Neuronal stem cell (in vitro differentiated cells): ENCODE results near the gene AGO4.

ENCODE experiments used
- DNase-seq: peaks from one replicate; pipeline ENCODE4 v3.0.0-alpha.2; 2013; ENCODE audit warnings: low spot score
- H2AFZ ChIP-seq: one replicate; pipeline ENCODE4 v1.6.1; 2013; ENCODE audit warnings: mild to moderate bottlenecking, low read length, inconsistent platforms
- H2AK5ac ChIP-seq: 2 replicates; pipeline ENCODE4 v1.6.1; 2013; ENCODE audit warnings: low read depth, mild to moderate bottlenecking, inconsistent platforms, low read length, moderate library complexity, mixed read lengths
- H2BK120ac ChIP-seq: 2 replicates; pipeline ENCODE4 v1.6.1; 2013; ENCODE audit warnings: low read depth, mild to moderate bottlenecking, inconsistent platforms, low read length, moderate library complexity, mixed read lengths
- H2BK12ac ChIP-seq: one replicate; pipeline ENCODE4 v1.6.1; 2013; ENCODE audit warnings: low read length, inconsistent platforms
- H2BK15ac ChIP-seq: 2 replicates; pipeline ENCODE4 v1.6.1; 2013; ENCODE audit warnings: mild to moderate bottlenecking, low read length, inconsistent platforms, mixed read lengths
- H2BK5ac ChIP-seq: one replicate; pipeline ENCODE4 v1.6.1; 2013; ENCODE audit warnings: inconsistent platforms, mild to moderate bottlenecking, low read length, moderate library complexity
- H3K14ac ChIP-seq: one replicate; pipeline ENCODE4 v1.6.1; 2013; ENCODE audit warnings: low read length, inconsistent platforms
- H3K18ac ChIP-seq: 2 replicates; pipeline ENCODE4 v1.6.1; 2013; ENCODE audit warnings: low read length, inconsistent platforms
- H3K23ac ChIP-seq: 2 replicates; pipeline ENCODE4 v1.6.1; 2013; ENCODE audit warnings: low read depth, mild to moderate bottlenecking, mixed read lengths, low read length, inconsistent platforms; ENCODE audit not compliant: poor library complexity
- H3K27ac ChIP-seq: replicated peaks from 3 replicates; pipeline ENCODE4 v1.5.1; 2013; ENCODE audit warnings: low read length, inconsistent platforms
- H3K27me3 ChIP-seq, 3 experiments: 2 replicates each; pipeline ENCODE4 v1.6.1; 2013; ENCODE audit warnings: low read length in 3 of 3, mild to moderate bottlenecking in 2 of 3, inconsistent platforms in 1 of 3, low read depth in 1 of 3, mixed read lengths in 1 of 3, moderate library complexity in 1 of 3; ENCODE audit not compliant: control insufficient read depth in 3 of 3, insufficient read depth in 3 of 3
- H3K36me3 ChIP-seq, 2 donors: replicated peaks in 1 of 2; 2 replicates each; pipeline ENCODE4 v1.6.1; 2013; ENCODE audit warnings: low read length in 2 of 2; ENCODE audit not compliant: control insufficient read depth in 2 of 2, insufficient read depth in 2 of 2
- H3K4ac ChIP-seq: 2 replicates; pipeline ENCODE4 v1.6.1; 2013; ENCODE audit warnings: inconsistent platforms, mild to moderate bottlenecking, low read length, moderate library complexity
- H3K4me1 ChIP-seq, 2 donors: 1 replicate in 1 of 2; 2 replicates in 1 of 2; pipeline ENCODE4 v1.6.1; 2013; ENCODE audit warnings: low read length in 2 of 2, low read depth in 1 of 2; ENCODE audit not compliant: control insufficient read depth in 2 of 2, insufficient read depth in 1 of 2
- H3K4me2 ChIP-seq: one replicate; pipeline ENCODE4 v1.6.1; 2013; ENCODE audit warnings: mild to moderate bottlenecking, low read length, inconsistent platforms; ENCODE audit not compliant: insufficient read depth, poor library complexity, severe bottlenecking
- H3K4me3 ChIP-seq, 2 donors: 2 replicates each; pipeline ENCODE4 v1.5.1; 2013; ENCODE audit warnings: low read length in 2 of 2, mild to moderate bottlenecking in 2 of 2, inconsistent platforms in 1 of 2, moderate library complexity in 1 of 2
- H3K79me1 ChIP-seq: one replicate; pipeline ENCODE4 v1.6.1; 2013; ENCODE audit warnings: low read depth, mild to moderate bottlenecking, inconsistent platforms, low read length, moderate library complexity
- H3K9ac ChIP-seq: one replicate; pipeline ENCODE4 v1.6.1; 2013; ENCODE audit warnings: mild to moderate bottlenecking, low read depth, low read length, inconsistent platforms; ENCODE audit not compliant: poor library complexity
- H3K9me3 ChIP-seq, 2 donors: replicated peaks in 1 of 2; 2 replicates each; pipeline versions ENCODE3 to v1.6.1; 2013; ENCODE audit warnings: low read length in 2 of 2, mild to moderate bottlenecking in 2 of 2, inconsistent platforms in 1 of 2, low read depth in 1 of 2, mixed read lengths in 1 of 2, moderate library complexity in 1 of 2; ENCODE audit not compliant: control insufficient read depth in 2 of 2, insufficient read depth in 1 of 2
- H4K8ac ChIP-seq: one replicate; pipeline ENCODE4 v1.6.1; 2013; ENCODE audit warnings: low read depth, mild to moderate bottlenecking, inconsistent platforms, low read length, moderate library complexity
- H4K91ac ChIP-seq: one replicate; pipeline ENCODE4 v1.6.1; 2013; ENCODE audit warnings: low read length, low read depth, mild to moderate bottlenecking, inconsistent platforms; ENCODE audit not compliant: poor library complexity
- WGBS, 2 donors: extraction: QIAGEN DNeasy Blood & Tissue Kit; methylation state at CpG; one replicate each; pipeline ENCODE4 v1.1.7; 2013; ENCODE audit warnings: missing lambda C conversion rate in 2 of 2, mixed read lengths in 1 of 2; ENCODE audit not compliant: insufficient read length in 2 of 2, insufficient replicate concordance in 1 of 2; ENCODE audit errors: extremely low coverage in 2 of 2; 5-methylcytosine and 5-hydroxymethylcytosine counted together

AGO4 gene

DNA sequence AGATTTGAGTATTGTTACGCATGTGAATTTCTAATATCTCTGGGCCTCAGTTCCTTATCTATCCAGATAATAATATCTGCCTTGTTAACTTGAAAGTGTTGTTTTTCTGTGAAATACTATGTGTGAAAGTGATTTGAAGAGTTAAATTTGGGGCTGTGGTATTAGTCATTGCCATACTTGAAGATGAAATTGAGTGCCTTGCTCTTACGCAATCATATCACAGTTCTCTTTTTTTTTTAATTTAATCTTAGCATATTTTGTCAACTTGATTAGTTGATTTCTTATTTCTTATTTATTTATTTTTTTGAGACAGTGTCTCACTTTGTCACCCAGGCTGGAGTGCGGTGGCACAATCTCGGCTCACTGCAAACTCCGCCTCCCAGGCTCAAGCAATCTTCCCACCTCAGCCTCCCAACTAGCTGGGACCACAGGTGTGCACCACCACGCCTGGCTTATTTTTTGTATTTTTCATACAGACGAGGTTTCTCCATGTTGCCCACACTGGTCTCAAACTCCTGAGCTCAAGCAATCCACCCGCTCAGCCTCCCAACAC, 31.0 kb downstream of the AGO4 start:
- WGBS, 2 donors: no CpG with 5 or more reads among the region's 8 CpGs
- H3K18ac ChIP-seq: no peak overlapping the region
- no peaks in the 10 kb centered on the region for H3K27me3 ChIP-seq
- H2BK15ac ChIP-seq: no peak overlapping the region
- H3K9ac ChIP-seq: no peak overlapping the region
- H3K9me3 ChIP-seq: peaks cover 0 to 10% of the 10 kb centered on the region in 2 donors
- H2BK5ac ChIP-seq: no peak overlapping the region
- H2BK12ac ChIP-seq: no peak overlapping the region
- no peak overlapping the region for H3K27ac ChIP-seq
- no peak overlapping the region for H3K4me2 ChIP-seq
- no peak overlapping the region for H3K4me3 ChIP-seq
- no peak overlapping the region for H4K91ac ChIP-seq
- no peaks in the 10 kb centered on the region for H3K4me1 ChIP-seq
- H3K23ac ChIP-seq: no peak overlapping the region
- no peak overlapping the region for H3K4ac ChIP-seq
- no peaks in the 10 kb centered on the region for H3K79me1 ChIP-seq
- H4K8ac ChIP-seq: no peak overlapping the region
- H2AFZ ChIP-seq: no peak overlapping the region
- H2BK120ac ChIP-seq: no peak overlapping the region
- H3K14ac ChIP-seq: no peak overlapping the region
- H2AK5ac ChIP-seq: no peak overlapping the region
- no peak for DNase-seq
- H3K36me3 ChIP-seq: peaks cover 16 to 96% of the 10 kb centered on the region in 2 donors

- Histone ChIP-seq H3K79me1 (no peaks in the 10 kb centered on the region), H3K4ac (no peak overlapping the region), H2BK12ac (no peak overlapping the region), H3K27ac (no peak overlapping the region), H3K9me3 (no peaks in the 10 kb centered on the region), H3K4me2 (no peak overlapping the region), H3K4me1 (no peaks in the 10 kb centered on the region), H4K91ac (no peak overlapping the region), H2BK120ac (no peak overlapping the region), H3K18ac (no peak overlapping the region), H2AFZ (no peak overlapping the region), H3K4me3 (no peak overlapping the region), H4K8ac (no peak overlapping the region), H2BK5ac (no peak overlapping the region), H2BK15ac (no peak overlapping the region), H3K27me3 (no peaks in the 10 kb centered on the region), H3K36me3 (peaks cover 16 to 83% of the 10 kb centered on the region in 2 donors), H3K9ac (no peak overlapping the region), H3K23ac (no peak overlapping the region), H3K14ac (no peak overlapping the region), H2AK5ac (no peak overlapping the region)
- 100% methylated on average over 1 of the region's 1 CpG; no CpG with 5 or more reads in 1 of the 2 donors for WGBS, 2 donors
- no peak for DNase-seq
Measured at GRCh38 chr1:35844826-35845225, 37.0 kb downstream of the AGO4 start.

GRCh38 chr1:35845766-35846165, 38.0 kb downstream of the AGO4 start:
- no peak overlapping the region for H2BK15ac ChIP-seq
- H3K27me3 ChIP-seq: no peaks in the 10 kb centered on the region
- H3K4me2 ChIP-seq: no peak overlapping the region
- H3K79me1 ChIP-seq: no peaks in the 10 kb centered on the region
- no peak overlapping the region for H4K91ac ChIP-seq
- no peak overlapping the region for H2AK5ac ChIP-seq
- no peak for DNase-seq
- H3K9ac ChIP-seq: no peak overlapping the region
- H3K4me3 ChIP-seq: no peak overlapping the region
- no peak overlapping the region for H3K18ac ChIP-seq
- H2BK12ac ChIP-seq: no peak overlapping the region
- WGBS, 2 donors: no CpG with 5 or more reads among the region's 1 CpG
- no peak overlapping the region for H2BK120ac ChIP-seq
- no peak overlapping the region for H3K27ac ChIP-seq
- H2AFZ ChIP-seq: no peak overlapping the region
- no peak overlapping the region for H4K8ac ChIP-seq
- no peaks in the 10 kb centered on the region for H3K4me1 ChIP-seq
- no peaks in the 10 kb centered on the region for H3K9me3 ChIP-seq
- H3K23ac ChIP-seq: no peak overlapping the region
- H3K14ac ChIP-seq: no peak overlapping the region
- H3K36me3 ChIP-seq: peaks cover 20 to 86% of the 10 kb centered on the region in 2 donors
- no peak overlapping the region for H2BK5ac ChIP-seq
- no peak overlapping the region for H3K4ac ChIP-seq

GRCh38 chr1:35847935-35848565, 40.2 kb downstream of the AGO4 start:
- Histone ChIP-seq H3K4me1 (no peaks in the 10 kb centered on the region), H2BK5ac (no peak overlapping the region), H3K27me3 (no peaks in the 10 kb centered on the region), H4K91ac (no peak overlapping the region), H3K14ac (no peak overlapping the region), H3K4me2 (no peak overlapping the region), H2AFZ (no peak overlapping the region), H3K36me3 (peaks cover 16 to 84% of the 10 kb centered on the region in 2 donors), H3K79me1 (no peaks in the 10 kb centered on the region), H2BK15ac (no peak overlapping the region), H3K9ac (no peak overlapping the region), H2BK12ac (no peak overlapping the region), H4K8ac (no peak overlapping the region), H2AK5ac (no peak overlapping the region), H3K4me3 (no peak overlapping the region), H3K27ac (no peak overlapping the region), H2BK120ac (no peak overlapping the region), H3K18ac (no peak overlapping the region), H3K23ac (no peak overlapping the region), H3K4ac (no peak overlapping the region), H3K9me3 (no peaks in the 10 kb centered on the region)
- WGBS, 2 donors: no CpG with 5 or more reads among the region's 1 CpG
- DNase-seq: no peak
